Transverse colon (tissue), 4 donors: ENCODE data around the gene RIN2. TPM values are rescaled to one million over a fixed set of nuclear protein-coding genes. Genes with fewer than 3 reads are reported as not detected.
A peak's percentile ranks its signal among the peaks of the same experiment; 100 is the strongest.

Experiments
- DNase-seq: peaks from one replicate; pipeline ENCODE4 v3.0.0-alpha.2; 2019
- H3K27ac ChIP-seq, 4 donors: fragments of 200-600 bp; sonication (generic); 2 replicates each; pipeline ENCODE4 v1.5.1; 2016 to 2018; ENCODE audit warnings: inconsistent platforms in 4 of 4
- H3K27me3 ChIP-seq: fragments of 200-600 bp; sonication (generic); 2 replicates; pipeline ENCODE4 v1.5.1; 2017; ENCODE audit warnings: inconsistent platforms
- H3K36me3 ChIP-seq, 4 donors: fragments of 200-600 bp; sonication (generic); 2 replicates each; pipeline ENCODE4 v1.5.1; 2017 to 2019; ENCODE audit warnings: inconsistent platforms in 4 of 4
- H3K4me1 ChIP-seq, 4 donors: fragments of 200-600 bp; sonication (generic); 2 replicates each; pipeline ENCODE4 v1.5.1; 2017 to 2020; ENCODE audit warnings: inconsistent platforms in 4 of 4
- H3K4me3 ChIP-seq, 4 donors: fragments of 200-600 bp; sonication (generic); 1 replicate in 1 of 4; 2 replicates in 3 of 4; pipeline versions ENCODE4 v1.5.1 to v1.6.1; 2017 to 2019; ENCODE audit warnings: inconsistent platforms in 4 of 4
- H3K9me3 ChIP-seq, 2 donors: fragments of 200-600 bp; sonication (generic); 2 replicates each; pipeline ENCODE4 v1.5.1; 2017 to 2019; ENCODE audit warnings: inconsistent platforms in 2 of 2
- EP300 ChIP-seq: sonication (generic); formaldehyde crosslinking; IDR thresholded peaks from one replicate; pipeline ENCODE4 v1.6.1; 2017; ENCODE audit warnings: antibody characterized with exemption, low read depth
- POLR2A ChIP-seq: fragments of 450-650 bp; IDR thresholded peaks from one replicate; pipeline ENCODE4 v1.6.1; 2016; ENCODE audit warnings: antibody characterized with exemption, mild to moderate bottlenecking, moderate library complexity
- POLR2AphosphoS5 ChIP-seq, 3 donors: sonication (generic); formaldehyde crosslinking; IDR thresholded peaks; one replicate each; pipeline ENCODE4 v1.6.1; 2016; ENCODE audit warnings: antibody characterized with exemption in 3 of 3
- WGBS, 2 donors: methylation state at CpG; one replicate each; pipeline ENCODE4 v1.1.5; 2018; ENCODE audit warnings: low coverage in 1 of 2; 5-methylcytosine and 5-hydroxymethylcytosine counted together
- in situ Hi-C, 4 donors: fragments of 200-750 bp; cut with MboI; loops; one replicate each; pipeline versions ENCODE4 v1.15.0 to v1.15.1; 2017; ENCODE audit warnings: low sequenced_read_pairs in 3 of 4, low pct_ligation_motif_present in 1 of 4, low pct_unique_long_range_greater_than_20kb in 1 of 4
- intact Hi-C: fragments of 100-400 bp; cut with DNase I; formaldehyde crosslinking; loops from one replicate; pipeline ENCODE4 v1.15.1; 2023; ENCODE audit warnings: low total_unique reads
- total RNA-seq, 4 donors: library from RNA; depleted of rRNA; stranded (reverse); fragments of >200 nt; gene quantifications; one replicate each; pipeline ENCODE4 v1.1.0, GENCODE V29; 2016
- TF ChIP-seq, protein P1 (sequence below), 5 experiments: fragments of 200-600 bp in 3 of 5; fragments of 450-650 bp in 2 of 5; sonication (generic) in 3 of 5; IDR thresholded peaks; 1 replicate in 2 of 5; 2 replicates in 3 of 5; pipeline ENCODE4 v1.5.1; 2016 to 2017; ENCODE audit warnings: antibody characterized with exemption in 5 of 5, inconsistent platforms in 3 of 5, mild to moderate bottlenecking in 2 of 5, moderate library complexity in 1 of 5

RIN2 gene
- total RNA-seq, 4 donors from 2014 or later: 53.2 to 157 (median 104) TPM

DNA sequence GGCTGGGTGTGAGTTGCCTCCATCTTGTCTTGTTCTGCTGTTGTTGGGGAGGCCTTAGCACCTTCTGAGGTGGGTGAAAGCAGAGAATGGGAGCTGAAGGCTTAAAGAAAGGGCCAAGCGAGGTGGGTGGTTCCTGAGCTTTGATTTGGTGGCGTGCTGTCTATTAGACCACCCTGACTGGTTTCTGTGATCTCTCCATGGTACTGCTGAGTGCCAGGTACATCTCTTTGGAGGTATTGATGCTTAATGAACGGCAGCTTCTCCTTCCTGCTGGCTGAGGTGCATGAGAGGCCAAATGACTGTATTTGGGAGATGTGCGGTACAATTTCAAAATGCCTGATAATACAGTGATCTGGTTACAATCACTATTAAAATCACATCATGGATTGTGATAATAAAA, 15.4 kb downstream of the RIN2 start:
- 84% methylated on average over 4 of the region's 4 CpGs; no CpG with 5 or more reads in 1 of the 2 donors for WGBS, 2 donors
- Histone ChIP-seq H3K4me3 (no peak overlapping the region), H3K27me3 (no peaks in the 10 kb centered on the region), H3K4me1 (peaks cover 0 to 47% (median 28%) of the 10 kb centered on the region in 4 donors), H3K36me3 (no peaks in the 10 kb centered on the region), H3K9me3 (no peaks in the 10 kb centered on the region), H3K27ac (no peak overlapping the region)
- intact Hi-C loops (no loop called here), in situ Hi-C loops (no loop called here)
- TF ChIP-seq, protein P1, sequence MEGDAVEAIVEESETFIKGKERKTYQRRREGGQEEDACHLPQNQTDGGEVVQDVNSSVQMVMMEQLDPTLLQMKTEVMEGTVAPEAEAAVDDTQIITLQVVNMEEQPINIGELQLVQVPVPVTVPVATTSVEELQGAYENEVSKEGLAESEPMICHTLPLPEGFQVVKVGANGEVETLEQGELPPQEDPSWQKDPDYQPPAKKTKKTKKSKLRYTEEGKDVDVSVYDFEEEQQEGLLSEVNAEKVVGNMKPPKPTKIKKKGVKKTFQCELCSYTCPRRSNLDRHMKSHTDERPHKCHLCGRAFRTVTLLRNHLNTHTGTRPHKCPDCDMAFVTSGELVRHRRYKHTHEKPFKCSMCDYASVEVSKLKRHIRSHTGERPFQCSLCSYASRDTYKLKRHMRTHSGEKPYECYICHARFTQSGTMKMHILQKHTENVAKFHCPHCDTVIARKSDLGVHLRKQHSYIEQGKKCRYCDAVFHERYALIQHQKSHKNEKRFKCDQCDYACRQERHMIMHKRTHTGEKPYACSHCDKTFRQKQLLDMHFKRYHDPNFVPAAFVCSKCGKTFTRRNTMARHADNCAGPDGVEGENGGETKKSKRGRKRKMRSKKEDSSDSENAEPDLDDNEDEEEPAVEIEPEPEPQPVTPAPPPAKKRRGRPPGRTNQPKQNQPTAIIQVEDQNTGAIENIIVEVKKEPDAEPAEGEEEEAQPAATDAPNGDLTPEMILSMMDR (IDR thresholded peaks at IDR 0.05): no peak
- no peak for DNase-seq

DNA sequence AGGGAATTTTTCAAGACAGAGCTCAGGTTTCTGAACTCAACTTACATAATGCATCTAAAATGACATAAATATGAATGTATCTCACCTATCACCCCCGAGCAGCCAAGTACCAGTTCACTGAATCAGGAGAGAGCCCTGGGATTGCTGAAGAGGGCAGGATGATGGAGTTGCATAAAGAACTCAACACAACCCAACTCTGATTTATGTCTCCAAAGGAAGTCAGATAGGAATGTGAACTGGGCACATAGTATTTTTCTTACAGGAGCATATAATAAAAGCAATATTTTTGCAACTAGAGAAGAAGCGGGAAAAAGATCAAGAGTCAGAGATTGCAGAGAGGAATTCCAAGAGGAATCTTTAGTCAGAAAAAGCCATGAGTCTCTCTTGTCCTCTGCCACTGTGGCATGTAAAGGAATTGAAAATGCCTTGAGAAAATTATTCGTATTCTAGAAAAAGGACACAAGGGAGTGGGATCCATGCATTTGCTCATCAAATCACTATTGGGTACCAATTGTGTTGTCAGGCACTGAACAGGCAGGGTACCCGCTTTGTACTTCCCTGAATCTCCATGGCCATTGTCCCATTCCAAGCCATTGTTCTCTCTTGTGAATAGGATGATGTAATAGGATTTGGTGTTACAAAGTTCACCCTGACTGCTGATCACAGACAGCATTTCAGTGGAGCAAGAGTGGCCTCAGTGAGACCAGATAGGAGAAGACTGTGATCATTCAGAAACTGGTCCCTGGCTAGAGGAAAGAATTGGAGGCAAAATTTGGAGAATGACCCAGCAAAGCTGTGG, 16.3 kb downstream of the RIN2 start:
- intact Hi-C loops (no loop called here), in situ Hi-C loops (no loop called here)
- H3K4me3 ChIP-seq: no peak overlapping the region
- H3K36me3 ChIP-seq: no peaks in the 10 kb centered on the region
- TF ChIP-seq POLR2A (no peak), POLR2AphosphoS5 (IDR thresholded peaks at IDR 0.05) (no peak), EP300 (no peak)
- TF ChIP-seq, protein P1 (IDR thresholded peaks at IDR 0.05): no peak
- no peaks in the 10 kb centered on the region for H3K9me3 ChIP-seq
- no peaks in the 10 kb centered on the region for H3K27me3 ChIP-seq
- WGBS, 2 donors: 84 to 86% methylated on average over 3 to 4 of the region's 4 CpGs
- H3K4me1 ChIP-seq: peaks cover 0 to 50% (median 28%) of the 10 kb centered on the region in 4 donors
- DNase-seq: no peak
- H3K27ac ChIP-seq: peak overlapping the region in 3 of 4 donors; percentile 51 to 71 (median 67)

DNA sequence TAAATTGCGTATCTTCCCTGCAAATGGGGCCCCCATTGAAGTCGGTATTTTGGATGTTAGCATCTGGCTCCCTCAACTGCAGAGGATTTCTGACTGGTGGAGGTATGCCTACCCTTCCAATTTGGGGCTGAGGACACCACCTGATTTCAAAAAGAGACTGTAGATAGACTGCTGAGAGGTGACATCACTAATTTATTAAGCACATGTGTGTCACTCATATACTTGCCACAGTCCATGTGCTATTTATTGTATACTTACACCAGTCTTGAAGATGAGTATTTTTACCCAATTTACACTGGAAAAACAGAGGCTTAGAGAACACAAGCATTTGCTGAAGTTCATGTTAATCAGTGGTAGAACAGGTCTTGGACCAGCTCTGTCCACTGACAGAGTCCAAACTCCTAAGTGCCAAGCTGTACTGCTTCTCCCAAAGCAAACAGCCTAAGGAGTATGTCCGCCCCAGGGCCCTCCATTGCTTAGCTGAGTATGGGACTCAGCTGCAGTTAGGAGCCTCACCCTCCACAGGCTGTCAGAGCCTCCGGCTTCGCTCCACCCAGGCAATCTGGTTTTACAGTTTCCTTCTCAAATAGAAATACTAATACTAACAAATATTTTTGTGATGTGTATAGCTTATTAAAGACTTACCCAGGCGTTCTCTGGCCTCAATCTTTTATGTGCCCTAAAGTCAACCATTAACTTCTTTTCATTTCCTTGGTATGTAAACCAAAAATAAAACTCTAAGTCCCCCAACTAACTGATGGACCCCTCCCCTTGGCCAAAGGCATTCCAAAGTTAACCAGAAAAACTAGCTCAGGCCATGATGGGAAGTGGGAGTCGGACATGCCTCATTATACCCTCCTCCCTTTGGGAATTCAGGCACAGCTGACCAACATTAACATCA, 17.5 kb downstream of the RIN2 start:
- H3K4me1 ChIP-seq: peaks cover 0 to 50% (median 28%) of the 10 kb centered on the region in 4 donors
- DNase-seq: peak; percentile 61
- intact Hi-C loops: no loop called here
- no peaks in the 10 kb centered on the region for H3K36me3 ChIP-seq
- in situ Hi-C loops: loop anchor here in 2 of 4 donors (25.0 kb wide), 2 partner anchors 88 to 112 kb away; no protein-coding TSS in a partner anchor
- TF ChIP-seq EP300 (no peak), POLR2A (no peak), POLR2AphosphoS5 (IDR thresholded peaks at IDR 0.05) (no peak)
- TF ChIP-seq, protein P1 (IDR thresholded peaks at IDR 0.05): no peak
- no peaks in the 10 kb centered on the region for H3K27me3 ChIP-seq
- no peaks in the 10 kb centered on the region for H3K9me3 ChIP-seq
- peak overlapping the region; percentile 20 to 71 (median 59) for H3K27ac ChIP-seq
- WGBS, 2 donors: 55 to 61% methylated on average over 3 to 7 of the region's 7 CpGs
- no peak overlapping the region for H3K4me3 ChIP-seq

DNA sequence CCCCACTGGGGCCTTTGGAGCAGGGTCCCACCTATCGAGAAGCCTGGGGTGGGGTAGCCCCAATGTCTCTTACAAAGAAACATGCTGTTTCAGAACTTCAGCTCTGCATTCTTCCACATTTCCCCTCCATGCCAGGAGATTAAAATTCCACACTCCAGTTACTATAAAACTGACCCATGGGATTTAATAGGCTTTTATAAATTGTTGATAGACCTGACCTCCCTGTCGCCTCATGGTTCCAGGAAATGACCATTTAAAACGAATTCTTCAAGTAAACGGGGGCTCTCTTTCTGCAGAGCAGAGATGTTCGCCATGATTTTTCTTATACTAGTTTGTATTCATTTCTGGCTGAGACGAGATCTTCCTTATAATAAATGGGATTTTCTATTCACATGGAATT, 19.3 kb downstream of the RIN2 start:
- Histone ChIP-seq H3K4me1 (peaks cover 0 to 50% (median 28%) of the 10 kb centered on the region in 4 donors), H3K36me3 (no peaks in the 10 kb centered on the region), H3K9me3 (no peaks in the 10 kb centered on the region), H3K27ac (peak overlapping the region; percentile 45 to 67 (median 49)), H3K4me3 (no peak overlapping the region), H3K27me3 (no peaks in the 10 kb centered on the region)
- WGBS, 2 donors: 53 to 69% methylated on average over 5 to 6 of the region's 6 CpGs
- no peak for DNase-seq
- TF ChIP-seq POLR2AphosphoS5 (IDR thresholded peaks at IDR 0.05): no peak
- TF ChIP-seq, protein P1 (IDR thresholded peaks at IDR 0.05): no peak
- TF ChIP-seq EP300: no peak
- in situ Hi-C loops (loop anchor here in 2 of 4 donors (25.0 kb wide), 2 partner anchors 90 to 110 kb away; no protein-coding TSS in a partner anchor), intact Hi-C loops (no loop called here)
